HG02970 (cell line): ENCODE data around the gene WASL.

Experiments
- ATAC-seq: cut with Tn5 transposase; IDR thresholded peaks from one replicate; pipeline ENCODE4 v1.9.1; 2021; ENCODE audit warnings: mild to moderate bottlenecking, moderate library complexity, moderate number of reproducible peaks; ENCODE audit not compliant: unreplicated experiment, low FRiP score

WASL gene

GRCh38 chr7:123770378-123770777 lies 21.6 kb upstream of the WASL start:
- ATAC-seq: peak; percentile 71

- ATAC-seq: no peak
Observed at GRCh38 chr7:123769371-123769770, 20.6 kb upstream of the WASL start.

- ATAC-seq: no peak
Observed at GRCh38 chr7:123768493-123768892, 19.7 kb upstream of the WASL start.

- ATAC-seq: no peak
Observed at GRCh38 chr7:123763191-123763661, 14.4 kb upstream of the WASL start.

GRCh38 chr7:123761729-123762128 lies 12.9 kb upstream of the WASL start:
- ATAC-seq: no peak

- ATAC-seq: no peak
Observed at GRCh38 chr7:123757095-123757494, 8.3 kb upstream of the WASL start.

- ATAC-seq: no peak
Observed at GRCh38 chr7:123755338-123755737, 6.5 kb upstream of the WASL start.

GRCh38 chr7:123754271-123754871 lies 5.6 kb upstream of the WASL start:
- ATAC-seq: no peak

GRCh38 chr7:123752534-123752933 lies 3.7 kb upstream of the WASL start:
- no peak for ATAC-seq

- no peak for ATAC-seq
Observed at GRCh38 chr7:123751821-123752220, 3.0 kb upstream of the WASL start.

- no peak for ATAC-seq
Observed at GRCh38 chr7:123750389-123751230, 1.8 kb upstream of the WASL start.

- peak; percentile 16 for ATAC-seq
Observed at GRCh38 chr7:123749537-123749857, 694 bp upstream of the WASL start.

- ATAC-seq: peak; percentile 17
Observed at GRCh38 chr7:123748171-123748733, 551 bp downstream of the WASL start.

- ATAC-seq: no peak
Observed at GRCh38 chr7:123747620-123748141, 1.1 kb downstream of the WASL start.

GRCh38 chr7:123746931-123747488 lies 1.8 kb downstream of the WASL start:
- no peak for ATAC-seq

GRCh38 chr7:123746055-123746454 lies 2.7 kb downstream of the WASL start:
- ATAC-seq: no peak

- ATAC-seq: no peak
Observed at GRCh38 chr7:123745437-123745836, 3.4 kb downstream of the WASL start.

- no peak for ATAC-seq
Observed at GRCh38 chr7:123744416-123744815, 4.4 kb downstream of the WASL start.

- no peak for ATAC-seq
Observed at GRCh38 chr7:123741940-123742339, 6.9 kb downstream of the WASL start.

- no peak for ATAC-seq
Observed at GRCh38 chr7:123738808-123739207, 10.0 kb downstream of the WASL start.

- ATAC-seq: no peak
Observed at GRCh38 chr7:123738356-123738755, 10.4 kb downstream of the WASL start.
